GM19193 (cell line): ENCODE measurements around the gene TMEM242.

Experiments
- POLR2A ChIP-seq: IDR thresholded peaks from 4 replicates; pipeline ENCODE4 v1.6.1; 2011; ENCODE audit not compliant: insufficient read depth, insufficient read length; ENCODE audit errors: extremely low read depth

TMEM242 gene

DNA sequence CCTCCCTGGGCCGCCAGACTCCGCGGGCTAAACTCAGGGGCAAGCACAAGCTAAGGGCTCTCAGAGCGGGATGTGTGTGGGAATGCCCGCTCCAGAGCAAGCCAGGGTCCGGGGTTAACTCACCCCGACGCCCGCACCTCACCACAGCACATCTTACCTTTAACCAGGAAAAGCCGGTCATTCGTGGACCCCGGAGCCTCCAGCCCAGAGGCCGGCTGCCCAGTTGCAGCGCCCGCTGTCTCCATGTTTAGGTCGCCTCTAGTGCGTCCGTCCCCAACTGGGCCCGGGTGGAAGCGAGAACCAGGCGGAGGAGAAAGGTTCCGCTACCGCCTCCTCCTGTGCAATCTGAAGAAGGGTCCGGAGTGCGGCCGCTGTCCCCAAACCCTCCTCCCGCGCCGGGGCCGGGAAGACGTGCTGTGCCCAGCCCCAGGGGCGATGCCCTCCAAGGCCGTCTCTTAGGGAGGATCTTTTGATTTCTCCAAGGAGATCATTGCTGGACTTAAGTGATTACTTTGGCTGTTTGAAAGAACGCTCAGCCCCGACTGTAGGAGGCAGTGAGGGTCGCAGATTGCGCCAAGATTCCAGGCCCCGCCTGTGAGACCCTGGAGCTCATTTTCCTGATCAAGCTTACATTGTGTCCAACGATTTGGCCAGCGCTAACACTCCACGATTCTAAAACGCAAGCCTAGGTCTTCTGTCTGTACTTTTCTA, at the start of gene TMEM242:
TMEM242 (minus strand) TSS at position 265 of the 711 bp plus-strand sequence; CDS start at position 245, 20 bp downstream.
- TF ChIP-seq POLR2A = peak; percentile 95

DNA sequence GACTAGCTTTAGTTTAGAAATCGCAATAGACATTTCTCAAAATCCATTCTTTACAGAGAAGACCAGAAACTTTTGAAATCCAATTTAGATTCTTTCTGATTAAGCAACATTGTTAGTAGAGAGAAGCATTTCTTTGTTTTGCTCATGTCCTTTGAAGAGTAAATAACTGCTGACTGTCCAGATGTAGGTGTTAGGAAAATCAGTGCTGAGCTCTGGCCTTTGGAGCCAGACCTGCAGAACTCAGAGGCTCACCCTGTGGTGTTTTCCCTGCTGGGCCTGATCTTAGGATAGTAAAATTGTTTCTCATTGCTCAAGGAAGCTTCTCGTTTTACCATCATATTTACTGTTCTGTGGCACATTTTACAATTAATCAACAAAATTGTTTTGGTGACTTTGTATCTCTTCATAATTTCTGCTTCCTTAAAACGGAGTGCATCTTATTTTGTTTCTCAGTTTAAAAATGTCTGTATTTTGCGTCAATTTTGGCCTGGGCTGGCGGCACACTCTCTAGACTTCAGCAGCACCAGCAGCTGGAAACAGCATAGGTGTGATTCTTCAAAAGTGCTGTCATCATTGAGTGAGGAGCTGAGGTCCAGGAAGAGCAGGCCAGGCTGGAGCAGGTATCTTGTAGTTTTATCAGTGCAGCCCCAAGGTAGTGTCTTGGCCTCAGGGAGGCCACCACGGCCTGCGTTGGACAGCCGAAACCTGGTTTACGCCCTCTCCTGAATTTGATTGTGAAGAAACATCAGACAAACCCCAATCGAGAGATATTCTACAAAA, 49.4 kb upstream of the TMEM242 start:
- no peak for TF ChIP-seq POLR2A

DNA sequence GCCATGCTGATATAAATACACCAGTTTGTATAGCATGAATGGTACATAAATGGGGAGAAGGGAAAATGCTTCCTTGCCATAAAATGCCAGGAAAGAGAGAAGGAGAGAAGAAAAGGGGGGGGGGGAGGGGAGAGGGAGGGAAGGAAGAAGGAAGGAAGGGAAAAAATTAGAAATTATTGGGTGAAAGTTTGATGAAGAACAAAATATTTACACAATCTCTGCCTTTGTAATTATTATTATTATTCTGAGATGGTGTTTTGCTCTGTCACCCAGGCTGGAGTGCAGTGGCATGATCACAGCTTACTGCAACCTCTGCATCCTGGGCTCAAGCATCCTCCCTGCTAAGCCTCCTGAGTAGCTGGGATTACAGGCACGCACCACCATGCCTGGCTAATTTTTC, 47.4 kb upstream of the TMEM242 start:
- no peak for TF ChIP-seq POLR2A

DNA sequence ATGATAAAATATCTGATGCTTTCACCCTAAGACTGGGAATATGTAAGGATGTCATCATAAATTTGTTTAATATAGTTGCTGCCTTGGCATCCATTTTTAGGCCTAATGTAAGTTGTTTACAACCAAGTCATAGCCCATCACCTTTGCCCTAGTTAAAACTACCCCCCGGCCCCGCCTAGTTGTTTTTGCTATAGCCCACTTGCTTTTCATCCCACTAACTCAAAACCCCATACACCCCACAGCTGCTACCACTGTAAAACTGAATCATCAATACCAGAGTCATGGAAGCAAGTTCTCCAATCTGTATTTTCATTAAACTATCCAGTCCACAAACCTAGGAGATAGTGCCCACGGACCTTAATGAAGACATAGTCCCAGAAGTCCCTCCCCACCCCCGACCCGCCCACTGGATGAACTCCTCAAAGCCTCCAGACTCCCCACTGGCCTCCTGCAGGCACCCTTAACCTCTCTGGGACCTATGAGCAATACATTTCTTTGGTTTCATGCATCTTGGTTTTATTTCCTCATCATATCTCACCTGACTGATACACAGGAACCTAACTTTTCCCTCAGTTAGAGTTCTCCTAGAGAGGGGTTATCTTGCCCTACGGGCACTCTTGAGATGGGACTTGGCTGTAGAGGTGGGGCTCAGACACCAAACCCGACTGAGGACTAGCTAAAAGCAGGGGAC, 45.2 kb upstream of the TMEM242 start:
- no peak for TF ChIP-seq POLR2A

DNA sequence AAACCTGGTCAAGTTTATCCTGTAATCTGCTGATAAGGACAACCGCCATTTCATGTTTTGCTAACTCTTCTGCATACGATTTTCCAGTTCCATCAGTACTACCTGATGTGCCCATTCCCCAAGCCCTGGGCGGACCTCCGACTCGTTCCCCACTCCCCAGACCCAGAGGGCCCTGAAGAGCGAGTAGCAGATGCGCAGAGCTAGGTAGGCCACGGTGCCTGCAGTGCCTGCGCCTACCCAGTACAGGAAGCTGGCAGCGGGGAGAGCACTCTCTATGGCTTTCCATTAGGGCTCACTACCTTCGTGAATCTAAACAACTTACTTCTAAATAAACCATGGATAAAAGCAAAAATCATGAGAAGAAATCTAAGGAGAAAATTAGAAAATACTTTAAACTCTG, 43.3 kb upstream of the TMEM242 start:
- no peak for TF ChIP-seq POLR2A

DNA sequence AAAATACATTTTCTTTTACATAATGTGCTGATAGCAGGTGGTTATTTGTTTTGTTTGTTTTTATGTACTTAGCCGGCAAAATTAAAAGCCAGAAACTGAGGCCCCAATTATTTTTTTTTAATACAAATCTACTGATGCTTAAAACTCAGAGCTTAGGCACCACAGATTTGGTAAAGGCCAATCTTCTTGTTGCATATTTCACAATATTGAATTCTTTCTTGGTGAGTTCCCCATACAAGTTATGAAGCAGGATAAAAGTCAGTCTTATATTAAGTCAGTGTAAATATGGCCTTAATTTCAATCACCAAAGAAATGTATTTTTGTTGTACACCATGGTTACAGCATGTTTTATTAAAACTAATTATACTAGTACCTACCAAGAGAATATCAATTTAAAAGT, 41.4 kb upstream of the TMEM242 start:
- no peak for TF ChIP-seq POLR2A

DNA sequence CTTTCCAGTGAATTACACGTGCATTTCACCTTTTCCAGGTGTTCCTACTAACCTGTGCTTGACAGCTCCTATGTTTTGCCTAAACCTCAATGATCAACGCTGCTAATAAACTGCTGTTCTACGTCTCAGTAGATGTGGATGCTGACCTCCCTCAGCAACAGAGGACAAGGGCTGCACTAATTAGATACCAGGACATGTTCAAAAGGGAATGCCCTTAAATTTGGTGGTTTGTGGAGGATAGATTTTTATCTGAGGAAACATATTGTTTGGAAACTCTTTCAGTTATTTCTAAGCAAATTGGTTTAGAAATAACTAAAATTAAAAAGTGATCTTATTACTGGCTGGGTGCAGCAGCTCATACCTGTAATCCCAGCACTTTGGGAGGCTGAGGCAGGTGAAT, 38.6 kb upstream of the TMEM242 start:
- no peak for TF ChIP-seq POLR2A

DNA sequence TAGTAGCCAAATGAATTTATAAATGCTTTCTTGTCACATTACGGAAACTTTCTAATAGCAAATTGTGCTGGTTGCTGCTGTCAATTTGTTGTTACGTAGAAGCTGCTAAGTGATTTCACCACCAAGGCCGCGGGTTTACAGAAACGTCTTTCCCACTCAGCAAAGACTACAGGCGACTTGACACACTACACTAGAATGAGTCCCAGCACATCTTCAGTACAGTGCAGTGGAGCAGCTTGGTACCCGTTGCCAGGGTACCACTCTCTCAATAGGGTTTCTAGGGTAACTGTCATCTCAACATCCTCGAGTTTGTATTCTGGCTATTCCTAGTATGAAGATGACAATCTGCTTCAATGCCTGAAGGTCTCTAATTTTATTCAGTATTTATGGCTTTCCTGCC, 35.0 kb upstream of the TMEM242 start:
- TF ChIP-seq POLR2A = no peak

DNA sequence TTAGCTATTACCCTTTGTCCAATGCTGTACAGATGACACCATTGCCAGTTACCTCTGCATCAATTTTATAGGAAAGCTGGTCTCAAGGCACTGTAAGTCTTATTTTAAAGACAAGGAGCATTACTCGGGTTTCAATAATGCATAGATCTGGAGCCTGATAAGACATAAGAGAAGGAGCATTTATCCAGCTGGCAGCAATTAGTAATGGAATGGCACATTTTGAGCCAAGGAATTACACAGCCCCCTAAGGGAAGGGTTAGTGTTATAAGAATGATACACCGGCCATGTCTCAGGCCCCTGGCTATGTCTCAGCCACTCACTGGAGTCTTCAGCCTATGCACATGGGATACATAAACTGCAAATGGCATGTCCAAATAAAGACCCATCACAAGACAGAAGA, 23.1 kb upstream of the TMEM242 start:
- no peak for TF ChIP-seq POLR2A

DNA sequence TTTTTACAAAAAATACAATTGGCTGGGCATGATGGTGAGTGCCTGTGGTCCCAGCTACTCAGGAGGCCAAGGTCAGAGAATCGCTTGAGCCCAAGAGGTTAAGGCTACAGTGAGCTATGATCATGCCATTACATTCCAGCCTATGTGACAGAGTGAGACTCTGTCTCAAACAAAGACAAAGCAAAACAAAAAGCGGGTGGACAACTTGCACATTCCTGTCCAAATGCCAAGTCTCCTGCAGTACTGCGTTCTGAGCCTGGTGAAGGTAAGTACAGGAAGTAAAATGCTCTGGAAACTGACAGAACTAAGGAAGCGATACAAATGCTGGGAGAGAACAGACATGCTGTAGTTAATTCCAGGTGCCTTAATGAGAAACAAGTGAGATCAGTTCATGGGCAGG, 20.4 kb upstream of the TMEM242 start:
- no peak for TF ChIP-seq POLR2A

DNA sequence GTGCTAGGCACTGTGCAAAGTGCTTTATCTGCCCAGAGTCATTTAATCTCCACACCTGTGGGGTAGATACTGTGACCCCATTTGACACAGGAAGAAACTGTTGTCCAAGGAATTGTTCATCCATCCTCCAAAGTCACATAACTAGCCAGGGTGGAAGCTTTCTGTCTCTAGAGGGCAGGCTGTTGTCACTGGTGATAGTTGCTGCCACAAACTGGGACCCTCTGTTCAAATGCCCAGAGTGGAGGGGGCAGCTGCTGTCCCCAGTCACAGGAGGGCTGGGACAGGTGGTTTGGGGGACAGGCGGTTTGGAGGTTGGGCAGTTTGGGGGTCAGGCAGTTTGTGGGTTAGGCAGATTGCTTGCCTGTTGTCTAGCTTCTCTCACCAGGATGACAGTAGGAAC, 16.1 kb upstream of the TMEM242 start:
- TF ChIP-seq POLR2A = no peak

DNA sequence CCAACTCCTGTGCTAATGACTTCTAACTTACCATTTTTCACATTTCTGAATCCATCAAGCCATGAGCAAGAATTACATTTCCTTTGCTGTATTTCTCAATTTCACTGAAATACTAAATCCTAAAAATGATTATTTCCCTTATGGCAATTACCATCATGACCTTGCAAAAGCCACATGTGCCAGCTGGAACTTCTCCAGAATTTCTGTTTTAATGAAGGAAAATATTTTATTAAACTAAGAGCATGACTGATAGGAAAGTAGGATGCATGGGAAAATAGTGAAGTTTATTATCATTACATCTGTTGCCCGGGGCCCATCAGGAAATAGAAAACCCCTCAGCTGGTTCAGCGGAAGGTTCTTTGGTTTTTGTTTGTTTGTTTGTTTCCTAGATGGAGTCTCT, 14.4 kb upstream of the TMEM242 start:
- no peak for TF ChIP-seq POLR2A

DNA sequence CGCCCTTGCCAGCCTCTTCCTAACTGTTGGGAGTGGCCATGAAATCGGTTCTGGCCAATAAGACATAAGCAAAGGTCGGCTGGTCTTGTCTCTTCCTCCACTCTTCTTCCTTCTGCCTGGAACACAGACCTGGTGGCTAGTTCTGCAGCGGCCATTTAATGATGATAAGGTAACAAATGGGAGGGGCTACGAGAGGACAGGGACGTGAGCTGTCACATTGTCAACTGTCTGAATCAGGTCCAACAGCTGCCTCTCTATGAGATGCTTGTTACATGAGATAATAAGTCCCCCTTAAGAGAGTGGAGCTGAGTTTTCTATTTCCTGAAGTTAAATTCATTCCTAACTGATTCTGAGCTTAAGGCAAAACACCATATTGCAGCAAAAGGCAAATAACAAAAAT, 12.5 kb upstream of the TMEM242 start:
- TF ChIP-seq POLR2A = no peak

DNA sequence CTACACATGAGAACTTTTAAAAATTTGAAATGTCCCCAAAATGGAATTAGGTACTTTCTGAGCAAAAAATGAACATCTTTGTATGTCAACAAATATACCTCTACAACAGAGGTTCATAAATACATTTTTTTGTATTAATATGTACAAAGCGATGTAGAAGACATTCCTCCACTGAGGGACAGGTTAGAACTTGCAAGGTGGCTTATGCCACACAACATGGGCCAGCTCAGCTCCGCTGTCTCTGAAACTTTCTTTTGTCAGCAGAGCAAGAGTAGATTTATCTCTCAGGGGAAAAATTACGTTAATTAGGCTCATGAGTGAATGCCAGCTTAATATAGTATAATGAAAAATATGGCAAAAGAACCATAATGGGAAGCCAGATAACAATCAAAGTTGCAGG, 10.6 kb upstream of the TMEM242 start:
- no peak for TF ChIP-seq POLR2A

DNA sequence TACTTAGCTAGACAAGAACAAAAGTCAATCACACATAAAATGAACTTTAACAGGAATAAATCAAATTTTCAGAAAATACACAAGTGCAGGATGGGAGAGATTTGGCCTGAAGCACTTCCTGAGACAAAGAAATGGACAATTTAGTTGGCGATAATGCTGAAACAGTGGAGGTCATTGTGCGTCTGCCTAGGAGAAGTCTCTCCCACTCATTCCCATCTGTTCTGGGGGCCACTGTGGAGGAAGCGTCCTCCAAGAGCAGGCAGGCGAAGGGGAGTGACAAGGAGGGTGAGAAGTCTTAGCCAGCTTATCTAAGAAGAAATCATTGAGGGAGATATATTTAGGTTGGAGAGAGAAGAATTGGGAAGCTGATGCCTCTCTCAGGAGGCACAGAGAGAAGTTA, 10.2 kb upstream of the TMEM242 start:
- TF ChIP-seq POLR2A = no peak

DNA sequence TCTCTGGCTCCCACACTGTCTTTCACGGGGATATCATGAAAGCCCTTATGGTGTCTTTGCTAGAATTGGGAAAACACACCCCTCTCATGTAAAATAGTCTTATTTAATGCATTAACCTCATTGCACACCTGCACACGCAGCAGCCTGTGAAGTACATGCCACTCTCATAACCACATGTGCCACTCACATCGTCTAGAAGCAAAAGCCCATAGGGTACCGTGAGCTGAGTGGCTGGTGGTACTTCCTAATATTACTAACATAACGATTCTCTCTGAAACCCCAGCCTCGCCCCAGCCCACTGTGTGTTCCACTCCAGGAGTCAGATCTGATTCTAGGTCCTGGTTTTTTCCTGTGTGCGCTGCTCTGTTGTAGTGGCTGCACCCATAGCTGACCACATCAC, 9.5 kb upstream of the TMEM242 start:
- no peak for TF ChIP-seq POLR2A
